HG03108 (cell line): ENCODE data around the gene SMIM35.
A peak's percentile ranks its signal among the peaks of the same experiment; 100 is the strongest.

ENCODE experiments used
- ATAC-seq: cut with Tn5 transposase; IDR thresholded peaks from one replicate; pipeline ENCODE4 v1.9.1; 2021; ENCODE audit warnings: moderate library complexity; ENCODE audit not compliant: unreplicated experiment

The SMIM35 gene

DNA sequence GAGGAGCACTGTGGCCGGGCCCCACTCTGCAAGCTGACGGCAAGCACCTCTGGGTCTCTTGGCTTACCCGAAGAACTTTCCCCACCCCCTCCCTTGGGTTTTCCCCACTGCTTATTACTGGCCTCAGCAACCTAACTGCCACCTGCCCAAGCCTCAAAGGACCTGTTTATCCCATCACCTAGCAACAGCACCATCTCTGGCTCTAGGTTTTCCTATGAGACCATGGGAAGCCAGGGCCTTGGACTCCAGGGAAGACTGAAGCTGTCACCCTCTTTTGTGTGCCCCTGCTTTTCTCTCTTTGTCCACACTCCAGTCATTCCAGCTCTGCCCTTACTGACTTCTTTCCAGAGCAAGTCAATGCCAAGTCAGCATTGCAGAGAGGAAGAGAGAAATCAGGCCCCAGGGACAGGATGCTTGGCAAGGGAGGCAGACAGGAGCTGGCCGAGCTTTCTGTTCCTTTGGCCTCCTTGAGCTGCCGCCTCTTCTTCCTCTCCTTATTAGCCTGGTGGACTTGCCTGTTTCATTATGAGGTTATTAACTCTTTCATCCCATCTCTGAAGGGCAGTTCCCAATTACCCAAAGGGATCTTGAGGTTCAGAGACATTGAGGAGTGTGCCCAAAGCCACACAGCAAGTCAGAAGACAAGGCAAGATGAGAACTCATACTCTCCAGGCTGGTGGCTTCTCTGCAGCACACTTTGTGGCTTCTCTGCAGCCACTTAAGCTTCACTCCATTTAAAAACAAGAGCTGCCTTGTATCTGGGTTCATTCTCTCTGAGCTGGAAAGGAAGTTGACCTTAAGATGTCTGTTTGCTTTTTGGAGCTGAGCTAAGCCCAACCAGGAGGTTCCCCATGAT lies at the start of gene SMIM35:
Gene SMIM35, minus strand, starts transcription at position 51 of the 856 bp plus-strand sequence. CDS start 206 bp downstream, outside the sequence.
- ATAC-seq: no peak

DNA sequence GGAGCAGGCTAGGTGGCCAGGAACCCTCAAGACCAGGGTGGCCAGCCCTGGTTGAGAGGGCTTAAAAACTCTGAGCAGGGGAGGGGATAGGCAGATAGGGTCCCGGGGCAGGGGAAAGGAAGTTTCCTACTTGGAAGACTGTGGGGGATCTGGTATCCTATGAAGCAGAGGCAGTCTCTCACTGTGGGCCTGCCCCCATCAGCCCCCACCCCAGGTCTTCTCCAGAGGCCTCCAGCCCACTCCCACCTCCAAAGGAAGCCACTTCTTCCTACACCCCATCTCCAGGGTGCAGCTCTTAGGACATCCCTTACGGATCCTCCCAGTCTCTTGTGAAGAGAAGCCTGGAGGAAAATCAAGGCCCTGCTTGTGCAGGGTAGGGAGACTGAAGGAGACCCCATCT lies 49.6 kb upstream of the SMIM35 start:
- ATAC-seq: no peak

DNA sequence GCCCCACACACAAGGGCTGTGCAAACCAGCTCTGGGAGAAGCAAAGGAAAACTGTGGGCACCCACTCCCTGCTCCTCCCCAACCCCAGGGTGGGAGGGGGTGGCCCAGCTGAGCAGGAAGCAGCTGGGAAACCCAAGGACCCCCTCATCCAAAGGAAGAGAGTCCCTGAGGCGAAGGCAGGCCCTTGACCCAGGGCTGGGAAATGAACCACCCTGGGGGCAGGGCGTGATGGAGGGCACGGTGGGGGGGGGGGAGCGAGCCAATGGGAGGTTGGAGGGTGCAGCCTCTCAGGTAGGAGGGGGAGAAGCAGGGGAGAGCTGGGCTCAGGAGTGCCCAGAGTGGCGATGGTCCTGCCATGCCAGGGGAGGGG lies 49.0 kb upstream of the SMIM35 start:
- ATAC-seq: no peak

DNA sequence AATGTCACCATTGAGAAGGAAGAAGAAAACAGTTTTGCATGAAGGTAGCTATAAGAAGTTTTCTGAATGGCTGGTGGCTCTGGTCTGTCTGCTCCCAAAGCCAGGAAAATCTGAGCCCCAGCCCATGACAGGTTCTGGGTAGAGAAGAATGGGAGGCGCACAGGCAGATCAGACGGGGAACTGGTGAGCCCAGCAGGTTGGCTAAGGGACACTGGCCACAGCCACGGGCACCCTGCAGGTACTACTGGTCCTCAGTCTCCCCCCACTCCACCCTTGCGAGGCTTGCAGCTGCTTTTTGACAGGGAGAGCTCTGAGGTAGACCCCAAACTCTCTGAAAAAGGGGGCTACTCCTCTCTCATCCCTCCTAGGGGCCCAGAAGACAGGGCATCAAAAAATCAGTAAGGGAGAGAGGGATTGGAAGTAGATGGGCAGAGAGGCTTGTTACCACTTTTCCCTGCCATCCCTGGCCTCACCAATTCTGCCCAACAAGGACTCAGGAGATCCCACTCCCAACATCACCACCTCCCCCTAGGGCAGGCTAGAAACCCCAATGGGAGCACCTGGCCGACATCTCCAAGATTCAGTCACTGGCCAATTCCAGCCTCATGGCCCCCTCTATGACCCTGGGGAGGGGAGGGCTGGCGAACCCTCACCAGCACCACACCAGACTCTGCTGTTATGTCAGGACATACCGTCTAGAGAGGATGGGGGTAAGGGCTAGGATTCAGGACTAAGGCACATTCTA lies 48.5 kb upstream of the SMIM35 start:
- ATAC-seq: no peak

DNA sequence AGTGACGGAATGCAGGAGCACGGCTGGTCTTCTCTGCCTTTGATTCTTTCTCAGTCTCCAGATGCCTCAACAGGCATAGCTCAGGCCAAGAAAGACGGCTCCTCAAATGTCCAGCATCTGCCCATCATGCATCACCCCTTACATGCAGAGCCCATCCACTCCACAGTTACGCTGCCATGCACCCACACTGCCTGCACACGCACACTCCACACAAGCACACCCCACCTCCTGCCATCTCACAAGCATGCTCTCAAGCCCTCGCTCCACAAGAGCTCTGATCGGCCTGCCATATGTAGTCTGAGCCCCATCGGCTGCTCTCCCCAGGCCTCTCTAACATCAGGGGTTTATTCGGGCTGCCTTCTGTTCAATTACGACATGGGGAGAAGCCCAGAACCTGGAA lies 47.1 kb upstream of the SMIM35 start:
- ATAC-seq: no peak

DNA sequence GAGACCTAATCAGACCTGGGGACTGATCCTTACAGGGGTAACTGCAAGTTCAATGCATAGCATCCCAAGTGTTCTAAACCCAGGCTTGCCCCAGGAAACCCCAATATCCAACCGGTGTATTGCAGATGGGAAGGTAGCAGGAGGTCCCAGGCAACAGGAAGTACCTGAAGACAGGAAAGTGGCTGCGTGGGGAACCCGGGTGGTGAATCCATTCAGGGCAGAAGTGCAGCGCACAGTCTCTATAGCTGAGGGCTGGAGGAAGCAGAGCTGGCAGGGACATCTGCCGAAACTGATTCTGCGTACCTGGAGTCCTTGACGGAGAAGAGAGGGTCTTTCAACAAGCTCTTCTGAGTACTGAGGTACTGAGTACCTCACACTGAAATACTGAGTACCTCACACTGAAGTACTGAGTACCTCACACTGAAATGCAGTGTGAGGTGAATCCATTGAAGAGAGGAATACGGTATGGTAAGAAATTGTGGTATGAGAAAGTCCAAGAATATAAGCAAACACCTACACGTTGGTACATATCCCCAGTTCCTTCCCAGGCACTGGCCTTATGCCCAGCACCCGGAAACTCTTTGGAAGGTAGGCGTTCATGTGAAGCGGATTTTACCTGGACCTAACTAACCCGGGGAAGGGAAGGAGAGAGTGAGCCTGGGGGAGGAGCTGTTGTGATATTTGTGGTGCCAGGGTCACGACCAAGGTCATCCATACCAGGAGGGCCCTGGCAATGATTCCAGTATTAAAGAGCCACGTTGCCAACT lies 45.8 kb upstream of the SMIM35 start:
- ATAC-seq: no peak

DNA sequence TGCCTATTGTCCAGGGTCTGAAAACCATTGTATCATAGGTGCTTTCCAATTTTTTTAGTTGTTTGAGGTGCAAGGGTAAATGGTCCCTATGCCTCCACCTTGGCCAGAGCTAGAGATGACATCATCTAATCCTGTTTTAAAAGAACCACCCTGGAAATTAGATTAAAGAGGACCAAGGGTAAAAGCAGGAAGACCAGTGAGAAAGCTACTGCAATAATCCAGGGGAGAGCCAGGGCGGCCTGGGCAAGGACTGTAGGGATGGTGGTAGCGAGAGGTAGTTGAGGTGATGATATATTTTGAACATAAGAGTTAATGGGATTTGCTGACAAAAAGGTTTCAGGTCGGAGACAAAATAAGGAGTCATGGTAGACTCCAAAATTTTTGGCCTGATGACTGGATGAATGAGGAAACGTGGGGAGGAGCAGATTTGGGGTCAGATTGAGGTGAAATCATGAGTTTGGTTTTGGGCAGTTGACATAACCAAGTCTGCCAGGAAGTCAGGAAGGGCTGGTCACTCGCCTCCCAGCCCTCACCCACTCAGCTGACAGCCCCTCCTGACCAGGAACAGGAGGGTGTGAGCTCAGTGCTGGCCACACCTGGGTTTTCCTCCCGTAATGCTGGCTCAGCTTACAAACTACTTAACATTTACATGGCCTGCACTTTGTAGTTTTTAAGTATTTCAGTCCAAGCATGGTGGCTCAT lies 42.9 kb upstream of the SMIM35 start:
- no peak for ATAC-seq

DNA sequence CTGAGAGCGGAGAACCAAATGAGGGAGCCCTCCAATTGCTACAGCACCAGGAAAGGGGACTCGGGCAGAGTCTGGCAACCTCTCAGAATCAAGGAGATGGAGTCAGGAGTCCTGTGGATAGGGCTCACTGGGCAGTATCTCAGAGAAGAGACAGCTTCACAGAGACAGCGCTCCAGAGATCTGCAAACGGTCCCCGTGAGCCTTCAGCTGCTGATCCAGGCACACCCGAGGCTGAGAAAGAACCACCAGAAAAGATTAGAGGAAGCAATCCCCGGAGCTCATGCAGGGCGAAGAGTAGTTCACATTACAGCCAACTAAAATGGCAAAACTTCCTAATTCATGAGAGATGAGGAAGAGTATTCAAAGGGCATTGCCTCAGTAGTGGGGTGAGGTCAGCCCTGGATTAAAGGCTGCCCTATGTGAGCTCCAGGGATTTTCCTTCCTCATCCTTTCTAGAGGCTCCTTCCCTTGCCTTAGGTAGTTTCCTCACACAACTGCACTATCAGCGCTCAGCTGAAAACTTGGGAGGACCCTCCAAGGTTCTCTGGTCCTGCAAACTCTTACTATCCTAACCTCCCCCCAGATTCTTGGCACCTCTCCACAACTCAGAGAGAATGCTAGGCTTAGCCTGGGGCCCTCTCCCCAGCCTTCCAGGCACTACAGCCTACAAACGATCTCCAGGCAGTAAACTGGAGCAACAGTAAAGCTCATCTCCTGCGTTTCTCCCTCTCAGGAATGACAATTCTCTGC lies 42.1 kb upstream of the SMIM35 start:
- no peak for ATAC-seq

DNA sequence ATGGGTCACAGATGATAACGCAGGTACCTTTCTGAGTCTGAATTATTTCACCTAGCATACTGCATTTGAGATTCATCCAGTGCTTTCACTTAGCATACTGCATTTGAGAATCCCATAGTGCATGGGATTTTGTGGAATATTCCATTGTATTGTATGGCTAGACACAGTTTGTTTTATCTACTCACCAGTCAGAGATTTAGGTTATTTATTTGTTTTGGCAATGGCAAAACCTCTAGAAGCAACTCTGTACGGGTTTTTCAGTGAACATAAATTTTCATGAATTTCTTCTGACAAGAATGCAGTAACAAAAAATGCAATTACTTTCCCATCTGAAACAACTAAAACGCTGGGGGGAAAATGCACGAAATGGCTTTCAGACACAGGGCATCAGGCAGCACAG lies 41.5 kb upstream of the SMIM35 start:
- ATAC-seq: no peak

DNA sequence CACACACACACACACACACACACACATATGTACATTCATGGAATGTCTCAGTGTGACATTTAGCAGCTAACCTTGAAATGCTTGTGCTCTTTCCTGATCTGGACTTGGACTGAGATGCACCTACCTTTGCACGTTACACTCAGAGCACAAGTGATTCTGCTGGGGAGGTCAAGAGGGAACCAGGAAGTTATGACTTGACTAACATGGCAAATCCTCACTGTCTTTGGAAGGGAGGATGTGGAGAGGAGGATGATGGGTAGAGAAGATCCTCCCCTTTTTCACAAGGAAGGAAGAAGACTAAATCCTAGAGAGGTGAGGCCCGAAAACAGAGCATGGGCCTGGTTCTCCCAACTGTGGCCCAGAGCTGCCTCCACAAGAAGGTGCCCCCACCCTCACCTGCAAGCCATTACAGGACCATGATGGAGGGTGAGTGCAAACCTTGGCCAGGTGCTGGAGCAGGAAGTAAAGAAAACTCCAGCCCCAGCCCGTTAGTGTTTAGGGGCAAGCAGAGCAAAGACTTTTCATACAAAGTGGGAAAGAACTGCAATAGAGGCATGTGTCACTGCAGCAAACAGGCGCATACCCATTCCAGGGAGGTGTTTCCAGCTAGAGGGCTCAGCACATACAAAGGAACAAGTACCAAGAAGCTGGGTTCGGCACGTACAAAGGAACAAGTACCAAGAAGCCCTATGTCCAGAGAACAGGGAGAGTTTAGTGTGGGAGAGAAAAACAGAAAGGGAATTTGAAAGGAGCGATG lies 39.5 kb upstream of the SMIM35 start:
- ATAC-seq: no peak

DNA sequence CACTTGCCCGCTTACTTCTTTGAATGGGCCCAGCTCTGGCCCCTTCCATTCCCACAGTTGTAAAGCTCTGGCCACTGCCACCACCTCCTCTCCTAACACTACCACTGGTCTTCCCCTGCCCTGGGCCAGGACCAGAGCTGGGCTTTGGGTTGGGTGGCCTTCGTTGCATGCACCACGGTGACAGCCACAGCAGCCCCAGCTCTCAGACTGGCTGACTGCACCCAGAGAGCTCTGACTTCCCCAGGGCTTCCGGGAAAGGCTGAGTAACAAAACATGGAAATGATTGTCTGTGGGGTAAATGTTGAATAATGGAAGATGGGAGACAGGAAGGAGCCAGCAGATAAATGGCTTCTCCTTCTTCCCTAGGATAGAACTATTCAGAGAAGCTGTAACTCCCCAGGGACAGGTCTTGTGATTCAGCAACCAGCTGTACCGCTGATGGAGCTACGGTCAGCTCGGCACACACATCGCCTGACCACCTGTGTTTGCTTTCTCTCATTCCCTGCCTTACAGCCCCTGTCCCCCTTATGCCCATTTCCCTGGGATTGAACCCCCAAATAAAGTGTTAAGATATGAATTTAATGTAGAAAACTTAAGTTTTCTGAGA lies 38.3 kb upstream of the SMIM35 start:
- no peak for ATAC-seq

DNA sequence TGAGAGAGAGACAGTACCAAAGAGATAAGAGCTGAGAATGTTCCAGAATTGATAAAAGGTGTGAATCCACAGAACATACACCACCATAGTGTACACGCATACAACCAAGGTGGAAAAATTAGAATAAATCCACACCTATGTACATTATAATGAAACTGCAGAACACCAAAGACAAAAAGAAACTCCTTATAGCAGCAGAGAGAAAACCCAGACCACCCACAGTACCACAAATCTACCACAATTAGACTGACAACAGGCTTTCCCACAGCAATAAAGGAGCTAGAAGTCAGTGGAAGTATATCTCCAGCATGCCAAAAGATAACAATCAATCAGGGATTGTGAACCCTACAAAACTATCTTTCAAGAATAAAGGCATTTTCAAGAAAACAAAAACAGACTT lies 34.0 kb upstream of the SMIM35 start:
- ATAC-seq: no peak

DNA sequence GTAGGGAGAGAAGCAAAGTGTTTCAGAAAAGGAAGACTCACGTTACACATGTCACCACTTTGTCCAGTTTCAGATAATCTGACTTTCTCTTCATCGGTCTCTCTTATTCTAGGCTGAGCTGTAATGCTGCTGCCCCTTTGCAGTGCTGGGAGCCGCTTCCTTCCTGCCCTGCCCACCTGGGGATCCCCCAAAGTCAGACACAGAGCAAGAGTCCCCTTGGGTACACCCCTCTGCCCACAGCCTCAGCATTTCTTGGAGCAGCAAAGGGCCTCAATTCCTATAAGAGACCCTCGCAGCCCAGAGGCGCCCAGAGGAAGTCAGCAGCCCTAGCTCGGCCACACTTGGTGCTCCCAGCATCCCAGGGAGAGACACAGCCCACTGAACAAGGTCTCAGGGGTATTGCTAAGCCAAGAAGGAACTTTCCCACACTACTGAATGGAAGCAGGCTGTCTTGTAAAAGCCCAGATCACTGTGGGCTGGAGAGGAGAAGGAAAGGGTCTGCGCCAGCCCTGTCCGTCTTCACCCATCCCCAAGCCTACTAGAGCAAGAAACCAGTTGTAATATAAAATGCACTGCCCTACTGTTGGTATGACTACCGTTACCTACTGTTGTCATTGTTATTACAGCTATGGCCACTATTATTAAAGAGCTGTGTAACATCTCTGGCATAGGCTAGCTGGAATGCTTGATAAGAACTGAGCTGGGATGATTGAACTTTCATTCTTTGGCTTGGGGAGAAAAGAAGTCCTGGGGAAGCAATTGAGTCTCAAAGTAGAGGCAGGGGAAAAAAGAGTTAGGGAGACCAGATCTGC lies 31.2 kb upstream of the SMIM35 start:
- ATAC-seq: peak; percentile 65

DNA sequence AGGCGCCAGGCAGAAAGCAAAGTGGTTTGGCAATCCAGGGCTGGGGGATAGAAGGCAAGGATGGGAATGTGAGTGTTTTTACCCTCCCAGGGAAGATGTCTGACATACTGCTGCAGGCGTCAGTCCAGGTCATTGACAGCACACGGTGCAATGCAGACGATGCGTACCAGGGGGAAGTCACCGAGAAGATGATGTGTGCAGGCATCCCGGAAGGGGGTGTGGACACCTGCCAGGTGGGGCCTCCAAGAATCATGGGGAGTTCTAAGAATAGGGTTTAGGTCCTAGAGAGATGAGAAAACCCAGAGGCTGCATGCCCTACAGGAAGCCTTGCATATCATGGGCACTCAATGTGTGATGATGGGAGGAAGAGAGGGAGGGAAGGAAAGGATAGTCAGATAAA lies 28.3 kb upstream of the SMIM35 start:
- no peak for ATAC-seq

DNA sequence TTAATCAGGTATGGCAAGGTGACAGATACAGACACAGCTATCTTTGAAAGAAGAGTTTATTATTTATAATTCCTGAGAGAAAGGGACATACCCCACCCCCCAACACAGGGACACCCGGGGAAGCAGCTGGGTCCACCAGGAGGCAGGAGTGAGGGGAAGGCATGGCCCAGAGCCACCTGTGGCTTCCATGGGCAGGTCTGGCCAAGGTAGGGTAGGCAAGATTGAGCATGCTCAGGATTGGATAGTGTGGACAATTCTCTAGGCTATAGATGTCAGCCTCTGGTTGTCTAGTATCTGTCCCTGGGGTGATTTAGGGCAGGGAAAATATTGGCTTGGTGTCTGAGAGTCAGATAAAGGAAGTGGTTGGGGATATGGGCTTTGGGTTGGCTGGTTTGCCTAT lies 27.5 kb upstream of the SMIM35 start:
- no peak for ATAC-seq

DNA sequence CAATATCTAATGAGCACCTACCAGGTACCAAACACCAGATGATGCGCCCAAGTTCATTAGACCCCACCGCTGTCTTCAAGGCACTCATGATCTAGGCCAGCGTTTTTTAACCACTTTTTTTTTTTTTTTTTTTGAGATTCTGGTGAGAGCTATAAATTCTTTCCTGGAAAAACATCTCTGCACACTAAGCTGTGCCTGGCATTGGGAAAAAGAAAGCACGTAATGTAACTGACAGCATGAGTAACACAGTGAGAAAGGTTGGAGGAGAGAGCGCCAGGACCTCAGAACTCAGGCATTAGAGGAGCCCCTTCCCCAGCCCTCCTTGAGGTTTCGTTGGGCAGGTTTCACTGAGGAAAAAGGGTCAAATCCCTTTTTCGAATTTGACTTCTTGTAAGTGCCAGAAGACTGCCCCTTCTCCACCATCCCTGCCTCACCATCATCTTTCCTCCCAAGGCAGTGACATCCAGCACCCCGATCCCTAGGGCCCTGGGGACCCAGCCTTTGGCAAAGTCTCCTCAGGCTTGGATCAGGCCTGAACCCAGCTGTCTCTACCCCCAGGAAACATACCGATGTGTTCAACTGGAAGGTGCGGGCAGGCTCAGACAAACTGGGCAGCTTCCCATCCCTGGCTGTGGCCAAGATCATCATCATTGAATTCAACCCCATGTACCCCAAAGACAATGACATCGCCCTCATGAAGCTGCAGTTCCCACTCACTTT lies 26.1 kb upstream of the SMIM35 start:
- ATAC-seq: no peak

DNA sequence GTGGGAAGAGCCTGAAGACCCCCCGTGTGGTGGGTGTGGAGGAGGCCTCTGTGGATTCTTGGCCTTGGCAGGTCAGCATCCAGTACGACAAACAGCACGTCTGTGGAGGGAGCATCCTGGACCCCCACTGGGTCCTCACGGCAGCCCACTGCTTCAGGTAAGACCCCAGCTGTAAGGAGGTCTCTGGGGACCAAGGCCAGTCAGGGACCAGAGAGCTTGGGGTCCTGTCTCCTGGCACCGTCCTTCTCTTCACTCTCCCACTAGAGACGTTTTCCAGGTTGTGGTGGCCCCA lies 24.9 kb upstream of the SMIM35 start:
- ATAC-seq: no peak
